BE2C (cell line): Measurements from ENCODE around the gene UPF3A.
A peak's percentile ranks its signal among the peaks of the same experiment; 100 is the strongest.

Experiments
- DNase-seq: peaks from one replicate; pipeline ENCODE4 v3.0.0-alpha.2; 2020
- H3K27me3 ChIP-seq: fragments of 250-450 bp; sonication (Bioruptor Pico); 2 replicates; pipeline ENCODE4 v1.5.1; 2020; ENCODE audit warnings: mild to moderate bottlenecking
- H3K36me3 ChIP-seq: fragments of 250-450 bp; sonication (Bioruptor Pico); 2 replicates; pipeline ENCODE4 v1.5.1; 2020; ENCODE audit warnings: mild to moderate bottlenecking
- H3K4me1 ChIP-seq: fragments of 250-450 bp; sonication (Bioruptor Pico); 2 replicates; pipeline ENCODE4 v1.5.1; 2020
- H3K4me3 ChIP-seq: 2 replicates; pipeline ENCODE4 v1.5.1; 2011; ENCODE audit warnings: low read depth, low read length
- H3K9me3 ChIP-seq: fragments of 250-450 bp; sonication (Bioruptor Pico); 2 replicates; pipeline ENCODE4 v1.5.1; 2020
- TF ChIP-seq, protein P1 (sequence below): IDR thresholded peaks from 2 replicates; pipeline ENCODE4 v1.5.1; 2012; ENCODE audit warnings: mild to moderate bottlenecking, low read depth, low read length

The UPF3A gene

DNA sequence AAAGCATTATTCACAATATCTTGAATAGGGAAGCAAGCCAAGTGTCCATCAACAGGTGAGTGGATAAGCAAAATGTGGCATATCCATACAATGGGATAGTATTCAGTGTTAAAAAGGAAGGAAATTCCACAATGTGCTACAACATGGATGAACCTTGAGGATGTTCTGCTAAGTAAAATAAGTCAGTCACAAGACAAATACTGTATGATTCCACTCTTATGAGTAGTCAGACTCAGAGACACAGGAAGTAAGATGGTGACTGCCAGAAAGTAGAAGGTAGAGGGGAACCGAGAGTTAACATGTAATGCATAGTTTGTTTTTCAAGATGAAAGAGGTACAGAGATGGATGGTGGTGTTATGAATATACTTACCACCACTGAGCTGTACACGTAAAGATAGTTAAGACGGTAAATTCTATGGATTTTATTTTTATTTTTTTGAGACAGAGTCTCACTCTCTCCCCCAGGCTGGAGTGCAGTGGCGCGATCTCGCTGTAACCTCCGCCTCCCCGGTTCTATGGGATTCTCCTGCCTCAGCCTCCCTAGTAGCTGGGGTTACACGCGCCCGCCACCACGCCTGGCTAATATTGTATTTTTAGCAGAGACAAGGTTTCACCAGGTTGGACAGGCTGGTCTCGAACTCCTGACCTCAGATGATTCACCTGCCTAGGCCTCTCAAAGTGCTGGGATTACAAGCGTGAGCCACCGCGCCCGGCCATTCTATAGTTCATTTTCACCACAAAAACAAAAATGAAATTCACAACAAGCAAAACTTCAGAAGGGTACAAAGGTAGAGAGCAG is 31.9 kb downstream of the UPF3A start:
- Histone ChIP-seq H3K4me1 (no peaks in the 10 kb centered on the region; the same call in 1 of the 2 replicates), H3K4me3 (peak overlapping the region; percentile 84), H3K9me3 (no peaks in the 10 kb centered on the region), H3K36me3 (peaks cover 6% of the 10 kb centered on the region), H3K27me3 (no peaks in the 10 kb centered on the region)
- no peak for DNase-seq
- TF ChIP-seq, protein P1, sequence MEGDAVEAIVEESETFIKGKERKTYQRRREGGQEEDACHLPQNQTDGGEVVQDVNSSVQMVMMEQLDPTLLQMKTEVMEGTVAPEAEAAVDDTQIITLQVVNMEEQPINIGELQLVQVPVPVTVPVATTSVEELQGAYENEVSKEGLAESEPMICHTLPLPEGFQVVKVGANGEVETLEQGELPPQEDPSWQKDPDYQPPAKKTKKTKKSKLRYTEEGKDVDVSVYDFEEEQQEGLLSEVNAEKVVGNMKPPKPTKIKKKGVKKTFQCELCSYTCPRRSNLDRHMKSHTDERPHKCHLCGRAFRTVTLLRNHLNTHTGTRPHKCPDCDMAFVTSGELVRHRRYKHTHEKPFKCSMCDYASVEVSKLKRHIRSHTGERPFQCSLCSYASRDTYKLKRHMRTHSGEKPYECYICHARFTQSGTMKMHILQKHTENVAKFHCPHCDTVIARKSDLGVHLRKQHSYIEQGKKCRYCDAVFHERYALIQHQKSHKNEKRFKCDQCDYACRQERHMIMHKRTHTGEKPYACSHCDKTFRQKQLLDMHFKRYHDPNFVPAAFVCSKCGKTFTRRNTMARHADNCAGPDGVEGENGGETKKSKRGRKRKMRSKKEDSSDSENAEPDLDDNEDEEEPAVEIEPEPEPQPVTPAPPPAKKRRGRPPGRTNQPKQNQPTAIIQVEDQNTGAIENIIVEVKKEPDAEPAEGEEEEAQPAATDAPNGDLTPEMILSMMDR, result no peak

DNA sequence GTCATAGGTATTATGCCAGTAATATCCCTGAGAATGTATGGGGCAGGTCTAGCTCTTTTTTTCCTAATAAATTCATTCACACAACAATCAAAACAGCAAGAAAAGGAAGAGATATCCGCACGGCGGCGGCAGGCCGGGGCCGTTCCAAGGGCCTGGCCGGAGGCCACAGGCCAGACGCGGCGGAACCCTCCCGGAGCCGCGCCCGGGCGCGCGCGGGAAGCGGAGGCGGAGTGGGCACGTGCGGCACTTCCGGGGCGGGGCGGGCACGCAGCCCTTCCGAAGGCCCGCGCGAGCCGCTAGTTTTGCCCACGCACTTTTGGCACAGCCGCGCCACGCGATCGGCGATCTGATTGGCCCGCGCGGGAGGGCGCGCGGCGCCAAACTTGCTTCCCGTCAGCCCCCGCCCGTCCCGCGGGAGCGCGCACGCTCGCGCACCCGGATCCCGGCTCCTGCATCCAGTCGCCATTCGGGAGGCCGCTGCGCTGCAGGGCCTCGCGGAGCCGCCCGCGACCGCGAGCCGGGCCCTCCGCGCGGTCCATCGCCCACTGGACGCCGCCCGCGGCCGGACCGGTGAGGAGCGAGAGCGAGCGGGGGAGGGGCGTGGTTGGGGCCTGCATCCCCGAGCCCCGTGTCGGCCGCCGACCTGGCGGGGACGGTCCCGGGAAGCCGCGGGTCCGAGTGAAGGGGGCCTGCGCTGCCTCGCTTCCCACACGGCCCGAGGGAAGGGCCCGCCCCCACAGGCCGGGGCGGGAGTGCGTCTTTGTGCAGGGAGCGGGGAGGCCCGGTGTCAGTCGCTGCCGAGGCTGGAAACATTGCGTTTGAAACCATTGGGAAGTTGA is 32.9 kb downstream of the UPF3A start, which contains the start of gene CHAMP1:
TSS of gene CHAMP1 (plus strand) at position 430 of the 839 bp plus-strand sequence. CDS start 9,340 bp downstream, outside the sequence.
- DNase-seq, result peak; percentile 97
- Histone ChIP-seq H3K9me3 (no peaks in the 10 kb centered on the region), H3K4me3 (peak within 1 kb of the TSS; percentile 84), H3K4me1 (no peaks in the 10 kb centered on the region; the same call in 1 of the 2 replicates), H3K36me3 (peaks cover 9% of the 10 kb centered on the region), H3K27me3 (no peaks in the 10 kb centered on the region)
- TF ChIP-seq, protein P1, result no peak

DNA sequence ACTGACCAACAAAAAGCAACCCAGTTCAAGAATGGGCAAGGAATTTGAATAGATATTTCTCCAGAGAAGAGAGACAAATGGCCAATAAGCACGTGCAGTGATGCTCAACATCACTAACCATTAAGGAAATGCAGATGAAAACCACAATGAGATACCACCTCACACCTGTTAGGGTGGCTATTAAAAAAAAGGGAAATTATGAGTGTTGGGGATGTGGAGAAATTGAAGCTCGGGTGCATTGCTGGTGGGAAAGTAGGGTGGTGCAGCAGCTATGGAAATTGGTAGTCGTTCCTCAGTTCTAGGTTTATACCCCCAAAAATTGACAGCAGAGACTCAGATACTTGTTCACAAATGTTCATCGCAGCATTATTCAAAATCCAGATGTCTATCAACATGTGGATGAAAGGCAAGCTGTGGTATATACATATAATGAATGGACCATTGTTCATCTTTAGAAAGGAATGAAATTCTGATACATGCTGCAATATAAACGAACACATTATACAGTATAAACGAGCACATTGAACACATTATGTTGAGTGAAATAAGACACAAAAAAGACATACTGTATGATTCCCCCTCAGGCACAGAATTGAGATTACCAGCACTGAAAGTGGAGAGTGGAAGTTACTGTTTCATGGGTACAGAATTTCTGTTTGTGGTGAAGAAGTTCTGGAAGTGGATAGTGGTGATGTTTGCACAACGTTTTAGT is 33.8 kb downstream of the UPF3A start:
- peak overlapping the region; percentile 84 for H3K4me3 ChIP-seq
- DNase-seq, result no peak
- TF ChIP-seq, protein P1, result no peak
- no peaks in the 10 kb centered on the region for H3K27me3 ChIP-seq
- H3K36me3 ChIP-seq, result peaks cover 16% of the 10 kb centered on the region
- no peaks in the 10 kb centered on the region for H3K9me3 ChIP-seq
- H3K4me1 ChIP-seq, result no peaks in the 10 kb centered on the region; the same call in 1 of the 2 replicates

DNA sequence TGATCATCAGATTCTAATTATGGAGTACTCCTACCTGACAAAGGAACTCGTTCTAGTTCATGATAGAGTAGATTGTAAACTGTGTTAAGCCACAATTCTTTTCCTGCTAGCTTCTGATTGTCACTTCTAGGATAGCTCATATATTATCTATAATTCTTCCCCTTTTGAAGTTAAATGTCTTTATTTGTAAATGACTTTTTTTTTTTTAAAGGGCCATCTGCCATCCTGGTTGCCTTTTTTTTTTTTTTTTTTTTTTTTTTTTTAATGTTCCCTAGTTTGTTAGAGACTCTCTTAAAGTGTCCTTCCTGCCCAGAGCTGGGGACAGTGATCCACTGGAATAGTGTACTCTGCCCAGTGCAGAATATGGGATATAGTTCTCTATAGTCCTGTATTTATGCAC is 37.2 kb downstream of the UPF3A start:
- Histone ChIP-seq H3K36me3 (peaks cover 41% of the 10 kb centered on the region), H3K27me3 (no peaks in the 10 kb centered on the region), H3K9me3 (no peaks in the 10 kb centered on the region), H3K4me1 (no peaks in the 10 kb centered on the region), H3K4me3 (no peak overlapping the region)
- TF ChIP-seq, protein P1, result no peak
- DNase-seq, result no peak

DNA sequence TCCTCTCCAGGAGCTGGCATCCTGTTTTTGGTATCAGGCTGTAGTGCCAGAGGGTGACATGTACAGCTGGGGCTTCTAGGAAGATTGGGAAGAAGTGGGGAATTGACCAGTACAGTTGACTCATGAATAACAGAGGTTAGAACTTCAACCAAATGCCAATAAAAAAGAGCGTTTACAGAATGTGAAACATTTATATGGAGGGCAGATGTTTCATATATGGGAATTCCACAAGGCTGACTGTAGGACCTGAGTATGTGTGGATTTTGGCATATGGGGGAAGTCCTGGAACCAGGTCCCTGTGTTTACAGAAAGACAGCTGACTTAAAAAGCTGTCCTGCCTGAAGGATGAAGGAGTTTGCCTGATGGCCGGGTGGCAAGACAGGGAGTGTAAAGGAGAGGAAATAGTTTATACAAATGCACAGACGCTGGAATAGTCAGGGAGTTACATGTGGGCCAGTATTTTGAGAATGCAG is 38.1 kb downstream of the UPF3A start:
- TF ChIP-seq, protein P1, result no peak
- H3K4me1 ChIP-seq, result no peaks in the 10 kb centered on the region
- no peak for DNase-seq
- no peaks in the 10 kb centered on the region for H3K9me3 ChIP-seq
- no peaks in the 10 kb centered on the region for H3K27me3 ChIP-seq
- H3K36me3 ChIP-seq, result peaks cover 50% of the 10 kb centered on the region
- no peak overlapping the region for H3K4me3 ChIP-seq
